Measurements from ENCODE around the gene ONECUT2. TPM values are rescaled to one million over a fixed set of nuclear protein-coding genes. Genes with fewer than 3 reads are reported as not detected.

The ONECUT2 gene
- total and polyA plus RNA-seq, 9 of the 15 experiments (the other 6 are each of a cell fraction or from before 2014, with no cell fraction given): 0.27 to 2.5 (median 0.83) TPM

DNA sequence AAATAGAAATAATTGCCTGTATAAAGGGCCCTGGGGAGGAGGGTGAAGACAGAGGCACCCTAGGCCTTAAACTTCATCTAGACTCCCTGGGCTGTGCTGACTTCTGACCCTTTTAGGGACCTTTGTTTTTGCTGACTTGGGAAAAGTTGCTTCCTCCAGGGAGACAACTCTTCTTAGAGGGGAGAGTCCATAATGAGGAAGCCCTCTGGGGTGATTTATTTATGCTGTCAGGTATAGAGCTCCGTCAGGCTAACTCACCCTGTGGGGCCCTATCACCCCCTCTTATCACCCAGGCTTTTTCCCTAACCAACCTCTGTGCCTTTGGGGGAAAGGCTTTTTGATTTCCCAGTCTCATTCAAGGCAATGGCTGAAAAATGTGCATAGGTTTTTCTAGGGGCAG, 8.1 kb downstream of the ONECUT2 start (continued):
- TF ChIP-seq, protein P1, sequence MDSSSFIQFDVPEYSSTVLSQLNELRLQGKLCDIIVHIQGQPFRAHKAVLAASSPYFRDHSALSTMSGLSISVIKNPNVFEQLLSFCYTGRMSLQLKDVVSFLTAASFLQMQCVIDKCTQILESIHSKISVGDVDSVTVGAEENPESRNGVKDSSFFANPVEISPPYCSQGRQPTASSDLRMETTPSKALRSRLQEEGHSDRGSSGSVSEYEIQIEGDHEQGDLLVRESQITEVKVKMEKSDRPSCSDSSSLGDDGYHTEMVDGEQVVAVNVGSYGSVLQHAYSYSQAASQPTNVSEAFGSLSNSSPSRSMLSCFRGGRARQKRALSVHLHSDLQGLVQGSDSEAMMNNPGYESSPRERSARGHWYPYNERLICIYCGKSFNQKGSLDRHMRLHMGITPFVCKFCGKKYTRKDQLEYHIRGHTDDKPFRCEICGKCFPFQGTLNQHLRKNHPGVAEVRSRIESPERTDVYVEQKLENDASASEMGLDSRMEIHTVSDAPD (CRISPR knock-in tag; IDR thresholded peaks at IDR 0.05): no peak
- TF ChIP-seq, protein P2, sequence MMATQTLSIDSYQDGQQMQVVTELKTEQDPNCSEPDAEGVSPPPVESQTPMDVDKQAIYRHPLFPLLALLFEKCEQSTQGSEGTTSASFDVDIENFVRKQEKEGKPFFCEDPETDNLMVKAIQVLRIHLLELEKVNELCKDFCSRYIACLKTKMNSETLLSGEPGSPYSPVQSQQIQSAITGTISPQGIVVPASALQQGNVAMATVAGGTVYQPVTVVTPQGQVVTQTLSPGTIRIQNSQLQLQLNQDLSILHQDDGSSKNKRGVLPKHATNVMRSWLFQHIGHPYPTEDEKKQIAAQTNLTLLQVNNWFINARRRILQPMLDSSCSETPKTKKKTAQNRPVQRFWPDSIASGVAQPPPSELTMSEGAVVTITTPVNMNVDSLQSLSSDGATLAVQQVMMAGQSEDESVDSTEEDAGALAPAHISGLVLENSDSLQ (IDR thresholded peaks at IDR 0.05): peak; percentile 29; the same call in 1 of the 2 replicates
- TF ChIP-seq MAFF (IDR thresholded peaks at IDR 0.05; ENCODE audit: low read length): peak; percentile 35; the same call in 1 of the 2 replicates
- TF ChIP-seq ZNF644 (tag; IDR thresholded peaks at IDR 0.05; ENCODE audit: low read depth): no peak
- TF ChIP-seq ZEB2 (IDR thresholded peaks at IDR 0.05): no peak
- no peak for TF ChIP-seq HDAC3 (IDR thresholded peaks at IDR 0.05; ENCODE audit: borderline replicate concordance, partially characterized antibody)
- TF ChIP-seq SREBF1 (IDR thresholded peaks at IDR 0.05; ENCODE audit: borderline replicate concordance, low read depth, low read length): no peak
- no peak for TF ChIP-seq ARNT (IDR thresholded peaks at IDR 0.05)
- peak; percentile 32; the same call in 1 of the 2 replicates for TF ChIP-seq MAFK (IDR thresholded peaks at IDR 0.05; ENCODE audit: low read length)

DNA sequence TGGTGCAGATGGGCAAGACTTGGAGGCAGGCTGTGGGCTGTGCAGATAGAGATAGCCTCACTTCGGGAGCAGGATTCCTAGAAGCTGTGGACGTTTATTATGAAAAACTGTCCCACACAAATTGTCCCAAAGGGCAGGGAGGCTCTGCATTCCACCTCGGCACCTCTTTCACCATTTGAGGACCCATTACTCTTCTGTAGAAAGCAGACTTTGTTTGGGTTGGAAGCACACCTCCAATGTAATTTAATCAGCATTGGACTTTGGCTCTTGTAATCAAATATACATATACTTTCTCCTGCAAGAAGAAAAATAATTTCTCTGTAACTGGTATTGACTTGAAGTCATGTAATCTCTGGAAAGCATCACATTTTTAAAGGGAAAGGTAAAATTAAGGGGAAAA, 8.5 kb downstream of the ONECUT2 start:
- H3K4me1 ChIP-seq (replicated peaks in 1 of 2; ENCODE audit: control insufficient read depth in 2 of 2, insufficient read depth in 2 of 2, low read length in 2 of 2): peaks cover 3 to 4% of the 10 kb centered on the region in 2 experiments; a peak in 3 of 5 replicates
- peaks cover 10% of the 10 kb centered on the region; the same call in 1 of the 2 replicates for H4K20me1 ChIP-seq (replicated peaks; ENCODE audit: control insufficient read depth, insufficient read depth, low read length)
- TF ChIP-seq, protein P3, sequence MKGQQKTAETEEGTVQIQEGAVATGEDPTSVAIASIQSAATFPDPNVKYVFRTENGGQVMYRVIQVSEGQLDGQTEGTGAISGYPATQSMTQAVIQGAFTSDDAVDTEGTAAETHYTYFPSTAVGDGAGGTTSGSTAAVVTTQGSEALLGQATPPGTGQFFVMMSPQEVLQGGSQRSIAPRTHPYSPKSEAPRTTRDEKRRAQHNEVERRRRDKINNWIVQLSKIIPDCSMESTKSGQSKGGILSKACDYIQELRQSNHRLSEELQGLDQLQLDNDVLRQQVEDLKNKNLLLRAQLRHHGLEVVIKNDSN (CRISPR knock-in tag; IDR thresholded peaks at IDR 0.05): no peak
- TF ChIP-seq ZNF436 (CRISPR knock-in tag; IDR thresholded peaks at IDR 0.05) (no peak), CSDE1 (IDR thresholded peaks at IDR 0.05) (no peak), ELF1 (tag; IDR thresholded peaks at IDR 0.05) (no peak), SIX5 (IDR thresholded peaks at IDR 0.05; ENCODE audit: borderline replicate concordance in 1 of 2, insufficient read depth in 1 of 2, low read depth in 1 of 2, low read length in 2 of 2) (no peak)
- H3K9me3 ChIP-seq (replicated peaks; ENCODE audit: control insufficient read depth, insufficient read depth, low read depth, low read length): no peaks in the 10 kb centered on the region
- no peak overlapping the region for H2AFZ ChIP-seq (ENCODE audit: low read depth, low read length)
- no peaks in the 10 kb centered on the region for H3K27me3 ChIP-seq (ENCODE audit: control insufficient read depth in 2 of 2, insufficient read depth in 2 of 2, low read length in 2 of 2)
- H3K4me2 ChIP-seq (ENCODE audit: insufficient read depth, low read length): no peak overlapping the region
- H3K36me3 ChIP-seq (ENCODE audit: control insufficient read depth, insufficient read depth, low read length): no peaks in the 10 kb centered on the region
- no TSS peak for BruUV-seq (replicated peaks)
- ChIA-PET POLR2A (interaction anchor here (1.7 kb wide), 1 partner anchor 9 kb away, joined by 6 read pairs; the partner anchor contains the start of gene ONECUT2), CTCF (ENCODE audit: low intra/inter-chr PET ratio) (no interaction called here)
- in situ Hi-C loops (cut with MboI): no loop called here
- H3K9ac ChIP-seq (ENCODE audit: insufficient read depth in 1 of 2, low read depth in 2 of 2, low read length in 2 of 2): no peak overlapping the region
- H3K9me1 ChIP-seq (ENCODE audit: control insufficient read depth, insufficient read depth, low read length): no peaks in the 10 kb centered on the region
- FAIRE-seq (no peak), ATAC-seq (no peak), DNase-seq (ENCODE audit: extremely low read depth in 1 of 4, low spot score in 3 of 4) (no peak)
- 6% methylated on average over 2 of the region's 3 CpGs for WGBS (ENCODE audit: insufficient coverage, low coverage, missing lambda C conversion rate)
- intact Hi-C loops (cut with micrococcal nuclease): loop anchor here (10.0 kb wide), 1 partner anchor 579 kb away; no protein-coding TSS in a partner anchor
- no peak overlapping the region for H3K4me3 ChIP-seq
- H3K79me2 ChIP-seq (ENCODE audit: control insufficient read depth, insufficient read depth, low read length): no peaks in the 10 kb centered on the region
- H3K27ac ChIP-seq (ENCODE audit: extremely low read depth, low read depth, low read length): no peak overlapping the region
